ENCODE results near the gene USP25.

GRCh38 chr21:15701830-15702229 is 28.0 kb upstream of the USP25 start:
- TF ChIP-seq, protein P1, sequence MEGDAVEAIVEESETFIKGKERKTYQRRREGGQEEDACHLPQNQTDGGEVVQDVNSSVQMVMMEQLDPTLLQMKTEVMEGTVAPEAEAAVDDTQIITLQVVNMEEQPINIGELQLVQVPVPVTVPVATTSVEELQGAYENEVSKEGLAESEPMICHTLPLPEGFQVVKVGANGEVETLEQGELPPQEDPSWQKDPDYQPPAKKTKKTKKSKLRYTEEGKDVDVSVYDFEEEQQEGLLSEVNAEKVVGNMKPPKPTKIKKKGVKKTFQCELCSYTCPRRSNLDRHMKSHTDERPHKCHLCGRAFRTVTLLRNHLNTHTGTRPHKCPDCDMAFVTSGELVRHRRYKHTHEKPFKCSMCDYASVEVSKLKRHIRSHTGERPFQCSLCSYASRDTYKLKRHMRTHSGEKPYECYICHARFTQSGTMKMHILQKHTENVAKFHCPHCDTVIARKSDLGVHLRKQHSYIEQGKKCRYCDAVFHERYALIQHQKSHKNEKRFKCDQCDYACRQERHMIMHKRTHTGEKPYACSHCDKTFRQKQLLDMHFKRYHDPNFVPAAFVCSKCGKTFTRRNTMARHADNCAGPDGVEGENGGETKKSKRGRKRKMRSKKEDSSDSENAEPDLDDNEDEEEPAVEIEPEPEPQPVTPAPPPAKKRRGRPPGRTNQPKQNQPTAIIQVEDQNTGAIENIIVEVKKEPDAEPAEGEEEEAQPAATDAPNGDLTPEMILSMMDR (IDR thresholded peaks at IDR 0.05): no peak
- TF ChIP-seq POLR2A (IDR thresholded peaks at IDR 0.05) (no peak), POLR2AphosphoS5 (IDR thresholded peaks at IDR 0.05) (no peak), EP300 (IDR thresholded peaks at IDR 0.05; ENCODE audit: low read depth) (no peak)
